Activated CD4-positive, alpha-beta T cell treated with anti-CD3 and anti-CD28 coated beads, Interleukin-2, Interleukin-6, amounts not matched to agents 100 ng/mL and 50 ng/mL, durations not matched to agents 16 hours and 8 hours (primary cell): Measurements from ENCODE around the gene PRC1.

ENCODE experiments used
- DNase-seq: peaks from one replicate; pipeline ENCODE4 v3.0.0-alpha.2; 2020

The PRC1 gene

DNA sequence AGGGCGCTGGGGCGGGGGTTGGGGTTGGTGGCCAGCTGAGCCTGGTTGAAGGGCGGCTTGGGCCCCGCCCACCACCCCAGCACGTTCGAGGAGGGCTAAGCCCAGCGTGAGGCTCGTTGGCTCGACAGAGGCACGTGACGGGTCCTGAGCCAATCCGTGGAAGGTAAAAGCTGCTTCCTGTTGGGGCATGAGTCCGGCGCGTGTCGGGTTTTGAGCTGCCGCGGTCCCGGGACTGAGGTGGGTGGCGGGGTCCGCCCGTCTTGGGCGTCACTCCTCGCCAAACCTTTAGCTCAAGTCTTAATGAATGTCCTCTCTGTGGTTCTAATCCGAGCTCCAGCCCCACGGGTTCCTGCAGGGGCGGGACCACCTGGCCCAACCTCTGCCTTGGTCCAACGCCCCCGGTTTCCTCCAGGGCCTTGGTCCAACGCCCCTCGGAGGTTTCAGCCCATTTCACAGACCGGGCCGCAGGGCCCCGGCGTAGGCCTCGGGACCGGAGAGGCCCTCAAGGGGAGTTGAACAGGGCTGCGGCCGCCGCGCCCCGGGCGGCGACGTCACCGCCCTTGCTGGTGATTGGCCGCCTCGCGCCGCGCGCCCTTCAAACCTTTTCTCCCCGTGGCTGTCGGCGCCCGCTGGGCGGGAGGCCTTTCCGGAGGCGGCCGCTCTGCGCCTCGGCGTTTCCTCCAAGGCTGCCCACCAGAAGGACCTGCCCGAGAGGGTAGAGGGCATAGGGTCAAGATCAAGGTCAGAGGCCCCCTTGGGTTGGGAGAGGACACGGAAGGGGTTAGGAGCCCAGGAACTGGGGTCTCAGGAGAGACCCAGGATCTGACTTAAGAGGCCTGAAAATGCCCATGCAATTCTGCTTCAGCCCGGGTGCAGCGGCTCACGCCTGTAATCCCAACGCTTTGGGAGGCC, 39.4 kb downstream of the PRC1 start, which contains the start of gene RCCD1:
Gene RCCD1 (plus strand): TSS at position 173 of the 912 bp plus-strand sequence. CDS start 1,851 bp downstream, outside the sequence.
- DNase-seq: peak; percentile 97

DNA sequence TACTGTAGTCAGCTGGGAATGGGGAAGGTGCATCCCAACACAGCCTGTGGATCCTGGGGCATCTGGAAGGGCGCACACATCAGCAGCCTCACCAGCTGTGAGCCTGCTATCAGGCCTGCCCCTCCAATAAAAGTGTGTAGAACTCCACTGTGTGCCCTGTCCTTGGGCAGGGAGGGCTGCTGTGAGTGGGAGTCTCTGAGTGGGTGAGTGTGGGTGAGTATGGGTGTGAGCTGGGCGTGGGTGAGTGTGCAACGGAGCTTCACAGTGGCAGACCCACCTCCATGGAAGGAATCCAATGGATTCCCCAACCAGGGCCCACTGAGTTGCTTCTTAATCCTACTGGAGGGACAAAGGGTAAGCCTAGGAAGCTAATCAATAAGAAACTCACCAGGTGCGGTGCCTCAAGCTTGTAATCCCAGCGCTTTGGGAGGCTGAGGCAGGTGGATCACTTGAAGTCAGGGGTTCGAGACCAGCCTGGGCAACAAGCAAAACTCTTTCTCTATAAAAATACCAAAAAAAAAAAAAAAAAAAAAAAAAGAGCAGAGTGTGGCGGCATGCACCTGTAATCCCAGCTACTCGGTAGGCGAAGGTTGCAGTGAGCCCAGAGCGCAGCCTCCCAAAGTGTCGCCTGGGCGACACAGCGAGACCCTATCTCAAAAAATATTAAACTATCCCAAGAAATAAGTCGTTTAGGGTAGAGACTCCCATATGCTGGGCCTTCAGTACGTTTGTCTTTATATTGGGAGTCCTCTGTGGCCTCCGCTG, 40.2 kb downstream of the PRC1 start:
- no peak for DNase-seq

DNA sequence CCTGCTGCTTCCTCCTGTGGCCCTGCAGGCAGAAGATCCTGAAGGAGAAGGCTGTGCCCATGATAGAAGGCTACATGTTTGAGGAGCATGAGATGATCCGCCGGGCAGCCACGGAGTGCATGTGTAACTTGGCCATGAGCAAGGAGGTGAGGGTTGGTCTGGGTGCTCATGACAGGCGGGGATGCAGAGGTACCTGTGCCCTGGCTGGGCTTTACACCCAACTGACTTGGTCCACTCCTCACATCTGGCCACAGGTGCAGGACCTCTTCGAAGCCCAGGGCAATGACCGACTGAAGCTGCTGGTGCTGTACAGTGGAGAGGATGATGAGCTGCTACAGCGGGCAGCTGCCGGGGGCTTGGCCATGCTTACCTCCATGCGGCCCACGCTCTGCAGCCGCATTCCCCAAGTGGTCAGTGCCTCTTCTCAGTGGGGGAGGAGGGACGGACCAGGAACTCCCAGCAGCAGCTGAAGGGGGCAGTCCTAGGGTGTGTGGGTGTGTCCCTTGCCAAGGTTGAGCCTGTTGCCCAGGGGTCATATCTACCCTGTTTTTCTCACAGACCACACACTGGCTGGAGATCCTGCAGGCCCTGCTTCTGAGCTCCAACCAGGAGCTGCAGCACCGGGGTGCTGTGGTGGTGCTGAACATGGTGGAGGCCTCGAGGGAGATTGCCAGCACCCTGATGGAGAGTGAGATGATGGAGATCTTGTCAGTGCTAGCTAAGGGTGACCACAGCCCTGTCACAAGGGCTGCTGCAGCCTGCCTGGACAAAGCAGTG, 41.2 kb downstream of the PRC1 start:
- no peak for DNase-seq

DNA sequence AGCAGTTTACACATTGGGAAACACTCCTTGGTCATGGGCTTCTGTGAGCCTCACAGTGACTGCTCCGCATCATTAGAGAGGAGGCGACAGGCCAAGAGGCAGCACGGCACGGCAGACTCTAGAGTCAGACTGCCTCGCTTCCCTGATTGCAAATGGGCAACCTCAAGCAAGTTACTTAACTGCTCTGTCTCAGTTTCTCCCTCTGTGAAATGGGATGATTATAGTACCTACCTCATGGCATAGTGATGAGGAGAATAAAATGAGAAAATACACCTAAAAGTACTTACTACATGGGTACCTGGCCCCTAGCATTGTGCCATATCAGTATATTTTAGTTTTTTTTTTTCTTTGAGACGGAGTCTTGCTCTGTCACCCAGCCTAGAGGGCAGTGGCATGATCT, 43.7 kb downstream of the PRC1 start:
- DNase-seq: no peak

- DNase-seq: no peak
Measured at GRCh38 chr15:90949979-90950675, 44.2 kb downstream of the PRC1 start.

- DNase-seq: no peak
Measured at GRCh38 chr15:90948506-90948905, 45.8 kb downstream of the PRC1 start.

DNA sequence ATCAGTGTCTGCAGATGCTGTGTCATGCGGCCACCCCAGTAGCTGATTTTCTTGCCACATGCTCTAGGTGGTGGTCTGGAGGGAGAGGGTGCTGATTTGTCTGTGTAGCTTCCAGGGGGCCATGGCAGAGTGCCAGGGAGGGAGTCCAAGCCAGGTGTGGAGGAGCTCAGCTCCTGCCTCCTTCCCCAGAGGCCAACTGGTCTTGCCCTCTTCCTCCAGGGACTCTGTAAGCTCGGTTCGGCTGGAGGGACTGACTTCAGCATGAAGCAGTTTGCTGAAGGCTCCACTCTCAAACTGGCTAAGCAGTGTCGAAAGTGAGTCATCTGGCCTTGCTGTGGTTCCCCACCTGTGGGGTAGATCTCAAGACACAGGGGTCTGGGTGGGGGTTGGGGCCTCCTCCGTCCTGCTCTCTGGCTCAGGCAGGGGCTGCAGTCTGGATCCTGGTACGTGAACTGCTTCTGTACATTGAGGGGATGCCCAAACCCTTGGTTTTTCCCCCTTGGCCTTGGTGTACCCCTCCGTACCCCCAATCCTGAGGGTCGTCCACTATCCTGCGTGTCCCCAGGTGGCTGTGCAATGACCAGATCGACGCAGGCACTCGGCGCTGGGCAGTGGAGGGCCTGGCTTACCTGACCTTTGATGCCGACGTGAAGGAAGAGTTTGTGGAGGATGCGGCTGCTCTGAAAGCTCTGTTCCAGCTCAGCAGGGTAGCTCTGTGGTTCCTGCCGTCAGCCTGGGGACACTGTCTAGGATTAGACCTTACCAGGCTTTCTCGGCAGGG, 46.6 kb downstream of the PRC1 start:
- no peak for DNase-seq

- DNase-seq: no peak
Measured at GRCh38 chr15:90946941-90947576, 47.3 kb downstream of the PRC1 start.

DNA sequence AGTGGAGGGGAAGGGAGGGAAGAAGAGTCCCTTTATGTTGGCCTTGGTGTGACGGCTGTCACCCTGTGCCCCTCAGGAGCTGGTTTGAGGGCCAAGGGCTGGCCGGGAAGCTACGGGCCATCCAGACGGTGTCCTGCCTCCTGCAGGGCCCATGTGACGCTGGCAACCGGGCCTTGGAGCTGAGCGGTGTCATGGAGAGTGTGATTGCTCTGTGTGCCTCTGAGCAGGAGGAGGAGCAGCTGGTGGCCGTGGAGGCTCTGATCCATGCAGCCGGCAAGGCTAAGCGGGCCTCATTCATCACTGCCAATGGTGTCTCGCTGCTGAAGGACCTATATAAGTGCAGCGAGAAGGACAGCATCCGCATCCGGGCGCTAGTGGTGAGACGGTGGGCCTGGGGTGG, 47.8 kb downstream of the PRC1 start:
- no peak for DNase-seq

- no peak for DNase-seq
Measured at GRCh38 chr15:90945091-90945490, 49.2 kb downstream of the PRC1 start.

DNA sequence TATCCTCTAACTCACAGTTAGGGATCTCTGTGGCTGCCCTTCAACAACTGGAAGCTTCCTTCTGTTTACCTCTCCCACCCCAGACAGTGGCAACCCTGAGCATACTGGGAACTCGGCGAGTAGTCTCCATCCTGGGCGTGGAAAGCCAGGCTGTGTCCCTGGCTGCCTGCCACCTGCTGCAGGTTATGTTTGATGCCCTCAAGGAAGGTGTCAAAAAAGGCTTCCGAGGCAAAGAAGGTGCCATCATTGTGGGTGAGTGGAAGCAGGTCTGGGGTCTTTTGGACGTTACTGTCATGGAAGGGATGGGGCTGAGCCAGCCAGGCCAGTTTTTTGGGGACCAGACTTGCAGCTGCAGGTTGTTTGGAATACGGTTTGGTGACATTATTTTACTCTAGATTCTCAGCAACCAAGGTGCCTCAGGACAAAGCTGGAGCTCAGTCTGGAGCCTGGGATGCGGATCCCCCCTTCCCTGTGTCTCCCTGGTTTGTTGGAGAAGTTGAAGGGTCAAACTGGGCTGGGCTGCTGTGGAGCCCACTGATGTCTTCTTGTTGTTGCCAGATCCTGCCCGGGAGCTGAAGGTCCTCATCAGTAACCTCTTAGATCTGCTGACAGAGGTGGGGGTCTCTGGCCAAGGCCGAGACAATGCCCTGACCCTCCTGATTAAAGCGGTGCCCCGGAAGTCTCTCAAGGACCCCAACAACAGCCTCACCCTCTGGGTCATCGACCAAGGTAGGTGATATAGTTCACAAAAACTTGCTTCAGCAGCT, 51.8 kb downstream of the PRC1 start:
- no peak for DNase-seq

GRCh38 chr15:90941038-90941437, 53.3 kb downstream of the PRC1 start:
- no peak for DNase-seq

DNA sequence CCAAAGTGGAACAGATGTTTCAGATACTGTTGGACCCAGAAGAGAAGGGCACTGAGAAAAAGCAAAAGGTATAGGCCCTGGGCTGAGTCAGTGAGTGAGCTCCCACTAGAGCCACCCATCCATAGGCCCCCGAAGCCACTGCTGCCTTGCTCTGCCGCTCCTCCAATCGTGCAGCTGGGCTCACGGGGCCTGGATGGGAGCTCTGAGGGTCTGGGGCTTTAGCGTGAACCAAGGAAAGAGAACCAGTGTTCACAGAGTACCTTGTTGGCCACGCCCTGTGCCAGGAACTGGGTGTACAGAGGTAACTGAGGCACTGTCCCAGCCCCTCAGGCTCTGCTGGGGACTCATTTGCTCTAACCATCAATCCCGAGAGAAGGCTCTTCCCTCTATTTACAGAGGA, 54.6 kb downstream of the PRC1 start:
- no peak for DNase-seq

- DNase-seq: no peak
Measured at GRCh38 chr15:90938261-90938660, 56.1 kb downstream of the PRC1 start.

- no peak for DNase-seq
Measured at GRCh38 chr15:90936823-90937222, 57.5 kb downstream of the PRC1 start.

DNA sequence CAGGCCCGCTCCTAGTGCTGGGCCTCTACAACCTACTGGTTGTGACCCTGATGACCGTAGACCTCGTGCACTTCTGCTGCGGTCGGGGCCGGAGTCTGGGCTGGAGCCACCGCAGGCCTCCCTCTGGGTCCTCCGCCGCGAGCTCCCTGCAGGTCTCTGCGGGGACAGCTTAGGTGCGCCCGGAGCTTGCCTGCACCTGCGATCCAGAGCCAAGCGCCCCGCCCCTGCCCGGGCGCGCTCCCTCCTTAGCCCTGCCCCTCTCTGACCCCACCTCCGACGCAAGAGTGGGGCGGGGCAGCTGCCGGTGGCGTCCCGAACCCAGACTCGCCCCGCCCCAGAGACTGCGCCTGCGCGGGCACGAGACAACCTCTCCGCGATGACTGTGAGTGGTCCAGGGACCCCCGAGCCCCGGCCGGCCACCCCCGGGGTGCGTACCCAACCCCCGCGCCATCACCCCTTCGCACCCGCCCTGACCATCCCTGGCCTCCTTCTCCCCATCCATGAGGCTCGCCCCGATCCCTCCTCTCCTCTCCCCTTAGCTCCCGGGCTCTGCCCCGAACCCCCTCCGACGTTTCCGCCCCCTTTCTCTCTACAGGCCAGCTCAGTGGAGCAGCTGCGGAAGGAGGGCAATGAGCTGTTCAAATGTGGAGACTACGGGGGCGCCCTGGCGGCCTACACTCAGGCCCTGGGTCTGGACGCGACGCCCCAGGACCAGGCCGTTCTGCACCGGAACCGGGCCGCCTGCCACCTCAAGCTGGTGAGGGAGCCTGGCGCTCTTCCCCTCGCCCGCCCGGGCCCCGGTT, 59.2 kb downstream of the PRC1 start, which contains the start of gene UNC45A:
Gene UNC45A (plus strand): TSS at position 337 of the 803 bp plus-strand sequence. CDS start 40 bp downstream, at position 377.
- peak; percentile 97 for DNase-seq

GRCh38 chr15:90934256-90934948, 59.9 kb downstream of the PRC1 start:
- peak; percentile 93 for DNase-seq

- DNase-seq: no peak
Measured at GRCh38 chr15:90933301-90933700, 61.0 kb downstream of the PRC1 start.

DNA sequence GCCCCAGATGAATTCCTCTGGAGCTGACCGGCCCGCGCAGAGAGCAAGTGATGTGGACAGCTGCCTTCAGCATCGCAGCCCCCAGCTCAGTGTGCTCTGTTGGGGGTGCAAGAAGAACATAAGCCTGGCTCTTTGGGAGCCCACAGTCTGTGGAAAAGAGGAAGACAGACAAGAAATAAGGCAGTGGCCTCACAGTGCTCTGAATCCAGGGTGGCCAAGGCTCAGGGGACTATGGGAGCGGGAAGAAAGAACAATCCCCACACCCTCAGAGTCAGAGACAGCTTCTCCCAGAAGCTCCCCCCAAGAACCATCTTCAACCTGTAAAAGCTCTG, 61.7 kb downstream of the PRC1 start:
- DNase-seq: no peak
